ENCODE measurements around the gene DSCAML1.

Gene DSCAML1

DNA sequence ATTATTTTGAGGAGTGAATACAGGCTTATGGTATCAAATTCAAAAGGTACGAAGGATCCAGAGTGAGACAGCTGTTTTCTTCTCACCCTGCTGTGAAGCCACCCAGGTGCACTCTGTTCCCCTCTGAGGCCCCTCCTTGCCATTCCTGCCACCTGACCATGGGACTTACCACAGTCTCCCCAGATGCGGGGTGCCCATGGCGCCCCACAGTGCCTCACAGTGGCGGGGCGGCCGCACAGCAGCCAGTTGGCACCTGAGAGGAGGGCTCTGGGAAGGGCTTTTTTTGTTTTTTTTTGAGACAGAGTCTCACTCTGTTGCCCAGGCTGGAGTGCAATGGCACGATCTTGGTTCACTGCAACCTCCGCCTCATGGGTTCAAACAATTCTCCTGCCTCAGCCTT is 317.6 kb downstream of the DSCAML1 start:
- DNase-seq (ENCODE audit: extremely low read depth in 1 of 2, low read depth in 1 of 2), result no peak

DNA sequence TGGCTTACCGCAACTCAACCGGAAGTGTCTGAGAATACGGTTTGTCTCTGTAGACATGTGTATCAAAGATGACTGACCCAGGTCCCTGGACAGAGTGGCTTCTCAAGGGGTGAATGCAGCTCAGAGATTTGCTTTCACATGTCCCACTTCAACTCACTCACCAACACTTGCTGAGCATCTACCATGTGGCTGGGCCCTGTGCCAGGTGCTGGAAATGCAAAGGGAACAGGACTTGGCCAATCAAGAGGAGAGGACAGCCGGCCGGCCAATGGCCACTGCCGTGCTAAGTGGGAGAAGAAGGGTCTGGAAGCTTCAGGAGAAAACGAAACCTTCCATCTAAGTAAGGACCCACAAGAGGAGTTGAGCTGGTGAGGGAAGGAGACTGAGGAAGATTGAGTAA is 318.1 kb downstream of the DSCAML1 start:
- DNase-seq (ENCODE audit: extremely low read depth in 1 of 2, low read depth in 1 of 2), result no peak

DNA sequence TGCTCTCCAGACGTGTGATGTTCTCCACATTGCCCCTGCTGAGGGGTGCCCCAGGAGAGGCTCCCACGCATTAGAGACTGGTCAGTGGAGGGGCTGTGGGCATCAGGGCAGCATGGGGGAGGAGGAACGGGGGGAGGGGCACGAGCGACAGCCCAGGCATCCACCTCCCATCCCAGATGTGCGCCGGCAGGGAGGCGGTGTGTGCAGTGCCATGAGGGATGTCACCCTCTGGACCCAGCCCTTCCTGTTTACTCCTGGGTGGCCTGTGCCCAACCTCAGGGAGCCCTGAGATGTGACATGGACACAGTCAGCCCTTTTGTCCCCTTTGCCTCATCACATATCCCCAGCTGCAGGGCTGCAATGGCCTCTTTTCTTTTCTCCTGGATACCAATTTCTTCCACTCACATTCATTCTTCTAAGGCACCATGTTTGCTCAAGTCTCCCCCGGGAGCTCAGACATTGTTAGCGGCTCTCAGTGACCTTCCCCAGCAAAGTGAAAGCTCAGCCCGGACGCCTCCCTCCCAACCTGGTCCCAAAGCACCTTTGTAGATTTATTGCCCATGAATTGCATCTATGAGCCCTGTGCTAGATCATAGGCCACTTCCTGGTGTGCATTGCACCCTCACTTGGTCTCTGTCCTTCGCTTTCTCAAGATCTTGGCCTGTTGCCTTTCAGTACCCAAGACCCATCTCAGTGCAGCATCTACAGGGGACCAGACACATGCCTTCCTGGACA is 318.7 kb downstream of the DSCAML1 start:
- no peak for DNase-seq (ENCODE audit: extremely low read depth in 1 of 2, low read depth in 1 of 2)

DNA sequence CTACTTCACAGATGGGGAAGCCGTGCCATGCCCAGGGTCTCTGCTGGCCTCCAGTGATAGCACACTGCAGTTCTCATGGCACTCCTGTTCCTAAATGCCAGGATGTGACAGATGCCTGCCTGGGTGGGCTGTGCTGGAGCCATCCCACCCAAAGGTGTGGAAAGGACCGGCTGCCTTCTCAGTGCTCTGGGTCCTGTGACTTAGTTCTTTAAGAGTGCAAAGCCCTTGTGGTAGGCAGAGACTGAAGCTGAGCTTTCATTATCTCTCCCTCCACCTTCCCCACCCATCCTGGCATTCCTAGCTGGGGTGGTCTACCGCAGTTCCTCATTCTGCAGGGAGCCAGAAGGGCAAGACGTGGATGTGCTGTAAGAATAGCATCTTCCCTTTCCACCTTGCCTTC is 319.3 kb downstream of the DSCAML1 start:
- DNase-seq (ENCODE audit: extremely low read depth in 1 of 2, low read depth in 1 of 2), result no peak

DNA sequence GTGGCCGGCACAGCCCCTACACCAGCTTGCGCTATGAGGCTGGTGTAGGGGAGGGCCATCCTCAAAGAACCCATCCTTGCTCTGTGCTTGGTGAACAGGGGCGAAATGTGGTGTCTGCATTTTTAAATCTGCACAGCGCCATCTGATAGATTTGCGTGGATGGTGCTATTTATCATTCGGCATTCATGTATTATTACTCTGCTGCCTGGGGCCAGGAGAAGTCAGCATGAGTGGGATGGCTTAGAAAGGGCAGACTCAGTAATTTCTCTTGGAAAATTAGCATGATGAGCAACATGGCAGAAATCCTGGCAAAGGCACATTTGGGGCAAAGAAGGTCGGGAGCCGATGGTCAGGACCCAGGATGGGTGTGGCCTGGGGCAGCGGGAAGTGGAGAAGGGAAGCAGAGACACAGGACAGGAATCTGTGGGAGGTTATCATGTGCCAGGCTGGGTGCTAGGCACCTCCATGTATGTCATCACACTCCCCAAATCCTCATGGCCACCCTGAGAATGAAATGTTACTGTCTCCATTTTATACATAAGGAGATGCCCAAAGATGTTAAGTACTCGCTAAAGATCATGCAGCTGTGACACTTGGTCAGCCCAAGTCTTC is 320.4 kb downstream of the DSCAML1 start:
- DNase-seq (ENCODE audit: extremely low read depth in 1 of 2, low read depth in 1 of 2), result no peak

DNA sequence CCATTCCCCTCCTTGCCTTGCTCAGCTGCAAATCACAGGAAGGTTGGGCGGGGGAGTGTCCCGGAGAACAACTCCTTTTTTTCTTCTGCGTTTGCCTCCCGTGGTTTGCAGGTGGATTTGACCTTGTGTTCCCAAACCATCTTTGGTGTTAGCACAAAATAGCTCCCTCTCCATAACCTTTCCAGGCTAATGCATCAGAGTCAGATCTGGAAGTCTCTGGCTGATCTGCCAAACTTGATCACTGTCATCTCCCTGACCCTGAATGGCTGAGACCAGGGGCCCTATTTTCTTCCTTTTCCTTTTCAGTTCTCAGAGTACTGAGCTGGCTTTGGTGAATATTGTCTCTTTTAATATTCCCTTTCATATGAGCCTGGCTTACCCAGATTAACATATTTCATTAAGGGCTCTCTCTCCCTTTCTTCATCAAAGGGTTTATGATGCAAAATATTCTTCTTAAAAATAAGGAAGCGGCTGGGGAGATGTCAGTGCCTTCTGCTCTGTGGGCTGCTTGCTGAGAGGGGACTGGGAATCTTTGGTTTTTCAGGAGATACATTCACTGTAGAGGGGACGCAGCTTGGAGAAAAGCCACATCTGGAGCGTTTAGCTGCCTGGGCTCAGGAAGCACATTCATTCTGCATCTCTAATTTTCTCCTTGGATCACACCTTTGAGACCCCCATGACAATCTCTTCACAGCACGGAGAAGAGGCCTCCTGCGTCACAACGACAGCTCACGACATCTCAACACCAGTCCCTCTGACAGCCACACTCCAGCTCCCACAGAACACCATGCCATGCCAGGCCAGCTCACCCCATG is 321.1 kb downstream of the DSCAML1 start:
- no peak for DNase-seq (ENCODE audit: extremely low read depth in 1 of 2, low read depth in 1 of 2)

DNA sequence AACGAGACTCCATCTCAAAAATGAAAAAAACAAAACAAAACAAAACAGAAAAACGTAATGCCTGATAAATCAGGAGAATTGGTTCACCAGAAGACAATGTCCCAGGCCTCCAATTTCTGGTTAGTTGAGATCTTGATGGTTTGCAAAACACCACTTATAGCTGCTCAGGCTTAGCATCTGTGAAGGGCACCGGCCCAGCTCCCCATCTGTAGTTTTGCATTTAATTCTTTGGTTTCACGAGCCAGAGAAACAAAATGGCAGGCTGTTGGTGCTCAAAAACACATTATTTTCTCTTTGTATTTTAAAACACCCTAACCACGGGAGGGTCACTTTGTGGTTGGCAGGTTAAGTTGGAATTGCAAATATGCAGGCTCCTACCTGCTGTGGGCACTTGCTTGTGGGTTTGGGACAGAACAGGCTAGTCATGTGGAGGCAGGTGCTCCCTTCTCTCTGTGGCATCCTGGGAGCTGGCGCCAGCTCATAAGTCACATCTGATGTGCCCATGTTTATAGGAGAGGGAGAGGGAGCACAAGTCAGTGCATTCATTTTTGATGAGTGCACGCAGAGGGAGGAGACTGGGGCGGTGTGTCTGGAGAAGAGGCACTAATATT is 323.4 kb downstream of the DSCAML1 start:
- no peak for DNase-seq (ENCODE audit: extremely low read depth in 1 of 2, low read depth in 1 of 2)

DNA sequence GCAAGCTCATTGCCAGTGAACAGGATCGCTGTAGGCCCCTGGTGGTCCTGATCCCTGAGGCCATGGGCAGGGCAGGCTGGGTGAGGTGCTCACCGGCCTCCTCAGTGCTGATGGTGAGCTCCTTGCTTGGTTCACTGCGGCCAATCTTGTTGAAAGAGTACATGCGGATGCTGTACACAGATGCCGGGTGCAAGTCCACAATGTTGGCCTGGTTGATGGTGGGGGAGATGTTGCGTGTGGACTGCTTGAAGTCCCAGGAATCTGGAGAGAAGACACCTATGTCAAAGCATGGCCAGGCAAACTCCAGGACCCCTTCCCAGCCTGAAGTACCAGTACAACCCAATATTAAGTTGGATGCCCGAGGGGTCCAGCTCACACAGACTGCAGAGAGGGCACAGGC is 325.2 kb downstream of the DSCAML1 start:
- no peak for DNase-seq (ENCODE audit: extremely low read depth in 1 of 2, low read depth in 1 of 2)

DNA sequence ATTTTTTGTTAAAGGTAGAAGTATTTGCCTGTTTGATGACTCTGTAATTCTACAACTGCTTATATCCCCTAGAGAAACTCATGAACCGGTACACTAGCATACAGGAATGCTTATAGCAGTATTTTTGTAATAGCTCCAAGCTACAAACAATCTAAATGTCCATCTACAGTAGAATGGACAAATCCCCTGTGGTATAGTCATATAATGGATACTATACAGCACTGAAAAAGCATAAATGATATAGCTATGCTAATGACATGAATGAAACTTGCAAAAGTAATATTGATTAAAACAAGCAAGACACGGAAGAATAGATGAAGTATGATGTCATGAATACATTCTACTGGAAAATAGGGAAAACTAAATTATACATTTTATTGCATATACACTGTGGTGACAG is 326.4 kb downstream of the DSCAML1 start:
- no peak for DNase-seq (ENCODE audit: extremely low read depth in 1 of 2, low read depth in 1 of 2)

DNA sequence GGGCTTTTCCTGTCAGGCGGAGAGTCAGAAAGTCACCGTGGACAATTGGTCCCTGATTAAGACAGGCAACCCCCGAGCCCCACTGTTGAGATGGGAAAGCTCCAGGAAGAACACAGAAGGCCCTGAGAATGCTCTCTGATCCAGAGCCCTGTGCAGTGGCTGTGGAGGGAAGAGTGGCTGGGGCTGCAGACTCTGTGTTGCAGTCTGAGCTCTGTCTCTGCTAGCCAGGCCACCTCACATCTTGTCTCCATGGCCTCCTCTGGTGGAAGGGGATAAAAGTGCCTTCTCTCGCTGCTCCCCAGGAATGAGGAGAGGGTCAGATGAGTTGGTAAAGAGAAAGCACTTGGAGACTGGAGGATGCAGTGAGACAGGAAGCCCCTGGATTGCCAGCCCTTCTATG is 328.1 kb downstream of the DSCAML1 start:
- DNase-seq (ENCODE audit: extremely low read depth in 1 of 2, low read depth in 1 of 2), result no peak

DNA sequence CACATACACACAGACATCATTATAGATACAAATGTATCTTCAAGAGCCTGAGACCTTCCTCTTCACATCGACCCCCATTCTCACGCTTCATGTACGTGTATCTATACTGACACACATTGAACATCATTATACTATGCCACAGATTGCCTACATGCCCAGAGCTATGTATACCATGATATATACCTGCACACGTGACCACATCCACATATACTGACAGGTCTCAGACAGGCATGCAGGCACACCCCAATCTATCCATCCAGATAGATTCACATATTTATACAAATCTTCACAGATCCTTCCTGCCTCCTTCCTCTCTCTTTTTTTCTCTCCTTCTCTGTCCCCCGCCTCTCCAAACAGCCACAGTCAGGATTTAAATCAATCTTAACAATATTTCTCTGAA is 329.2 kb downstream of the DSCAML1 start:
- DNase-seq (ENCODE audit: extremely low read depth in 1 of 2, low read depth in 1 of 2), result no peak

DNA sequence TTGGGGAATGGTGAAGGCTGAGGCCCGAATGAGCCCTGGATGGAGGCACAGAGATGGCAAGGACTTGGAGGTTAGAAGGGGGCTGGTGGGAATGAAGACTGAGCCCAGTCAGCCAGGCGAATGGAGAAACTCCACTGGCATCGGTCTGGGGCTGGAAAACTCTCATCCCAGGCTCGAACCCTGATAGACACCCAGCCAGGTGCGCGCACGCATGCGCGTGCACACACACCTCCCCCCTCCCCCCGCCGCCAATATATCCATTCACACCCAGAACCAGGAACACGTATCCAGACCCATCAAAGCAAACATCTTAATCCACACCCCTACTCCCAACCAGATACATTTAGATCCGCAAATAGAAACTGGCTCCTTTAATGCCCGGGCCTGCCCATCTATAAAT is 330.1 kb downstream of the DSCAML1 start:
- DNase-seq (ENCODE audit: extremely low read depth in 1 of 2, low read depth in 1 of 2), result no peak

DNA sequence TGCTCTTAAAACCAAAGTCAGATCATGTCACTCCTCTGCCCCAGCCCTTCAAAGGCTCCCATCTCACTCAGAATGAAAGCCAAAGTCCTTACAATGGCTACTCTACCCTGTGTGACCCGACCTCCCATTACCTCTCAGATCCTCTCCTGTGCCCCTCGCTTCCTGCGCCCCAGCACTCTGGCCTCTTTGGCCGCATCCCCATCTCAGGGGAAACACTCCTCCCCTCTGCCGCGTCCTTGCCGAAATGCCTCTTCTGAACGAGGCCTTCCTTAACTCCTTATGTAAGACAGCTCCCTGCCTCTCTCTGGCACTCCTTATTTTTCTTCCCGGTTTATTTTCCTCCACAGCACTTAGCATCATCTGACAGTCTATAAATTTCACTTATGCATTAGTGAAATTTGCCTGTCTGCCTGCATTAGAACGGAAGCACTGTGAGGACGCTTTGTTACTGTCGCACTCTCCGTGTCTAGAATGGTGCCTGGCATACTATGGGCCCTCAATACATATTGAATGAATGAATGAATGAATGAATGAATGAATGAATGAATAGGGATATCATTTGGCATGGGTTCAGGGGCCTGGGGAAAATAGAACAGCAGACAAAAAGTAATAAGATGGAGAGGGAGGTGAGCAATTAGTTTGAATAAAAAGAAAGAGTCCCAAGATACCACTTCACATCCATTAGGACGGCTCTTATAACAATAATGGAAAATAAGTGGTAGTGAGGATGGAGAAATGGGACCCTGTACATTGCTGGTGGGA is 331.6 kb downstream of the DSCAML1 start:
- no peak for DNase-seq (ENCODE audit: extremely low read depth in 1 of 2, low read depth in 1 of 2)

DNA sequence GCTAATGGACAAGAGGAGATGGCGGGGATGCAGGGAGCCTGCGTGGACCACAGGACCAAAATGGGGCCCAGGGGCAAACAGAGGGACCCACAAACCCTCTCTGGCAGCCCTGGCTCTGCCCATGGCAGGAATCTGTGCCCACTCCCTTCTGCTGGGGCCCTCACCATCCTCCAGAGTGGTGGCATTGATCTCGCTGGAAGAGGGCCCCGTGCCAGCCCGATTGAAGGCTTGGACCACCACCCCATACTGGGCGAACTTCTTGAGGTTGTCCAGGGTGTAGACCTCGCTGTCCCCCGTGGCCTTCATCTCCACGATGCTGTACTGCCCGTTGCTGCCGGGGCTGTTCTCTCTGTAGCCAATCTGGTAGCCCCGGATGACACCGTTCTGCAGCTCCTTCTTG is 332.2 kb downstream of the DSCAML1 start:
- DNase-seq (ENCODE audit: extremely low read depth in 1 of 2, low read depth in 1 of 2), result no peak

DNA sequence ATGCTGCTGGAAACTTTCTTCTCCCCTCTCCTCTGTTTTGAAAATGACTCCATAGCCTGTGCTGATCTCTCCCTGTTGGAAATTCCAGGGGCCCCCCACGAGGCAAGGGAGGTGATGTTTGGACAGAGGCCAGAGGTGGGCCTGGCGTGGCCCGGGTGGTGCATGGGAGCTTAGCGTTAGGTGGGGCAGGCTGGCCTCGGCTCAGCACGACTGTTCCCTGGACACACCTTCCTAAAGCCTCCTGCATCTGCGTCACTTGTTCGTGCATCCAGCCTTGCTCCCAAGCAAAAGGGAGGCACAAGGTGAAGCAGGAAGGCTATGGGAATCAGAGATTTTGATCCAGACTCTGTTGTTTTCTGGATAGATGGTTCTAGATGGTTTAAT is 334.2 kb downstream of the DSCAML1 start:
- no peak for DNase-seq (ENCODE audit: extremely low read depth in 1 of 2, low read depth in 1 of 2)

DNA sequence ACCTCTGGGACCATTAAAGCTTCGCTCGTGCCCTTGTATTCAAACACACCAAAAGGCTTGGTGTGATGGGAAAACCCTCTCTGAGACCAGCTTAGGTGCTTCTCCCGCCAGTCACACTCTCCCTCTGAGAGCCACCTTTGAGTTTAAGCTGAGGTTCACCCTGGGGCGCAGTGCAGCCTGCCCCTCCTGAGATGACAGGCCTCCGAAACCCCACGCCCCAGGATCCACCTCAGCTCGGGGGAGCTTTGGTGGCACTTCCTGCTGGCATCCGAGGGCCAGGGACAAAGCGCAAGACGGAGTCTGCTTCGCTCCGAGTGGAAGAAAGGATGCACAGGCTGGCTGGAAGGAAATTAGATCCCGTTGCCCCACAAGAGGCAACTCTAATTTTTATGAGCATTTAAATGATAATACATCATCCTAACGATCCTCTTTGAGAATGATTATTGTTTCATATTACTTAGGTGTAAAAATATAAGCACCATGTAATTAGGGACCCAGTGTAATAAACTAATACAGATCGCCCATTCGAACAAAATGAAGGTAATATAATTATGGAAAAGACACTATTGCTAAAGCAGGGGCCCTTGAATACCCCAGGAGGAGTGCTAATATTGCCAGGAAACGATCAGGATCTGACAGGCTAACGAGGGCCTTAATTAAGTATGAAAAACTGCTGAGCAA is 334.7 kb downstream of the DSCAML1 start:
- DNase-seq (ENCODE audit: extremely low read depth in 1 of 2, low read depth in 1 of 2), result no peak

DNA sequence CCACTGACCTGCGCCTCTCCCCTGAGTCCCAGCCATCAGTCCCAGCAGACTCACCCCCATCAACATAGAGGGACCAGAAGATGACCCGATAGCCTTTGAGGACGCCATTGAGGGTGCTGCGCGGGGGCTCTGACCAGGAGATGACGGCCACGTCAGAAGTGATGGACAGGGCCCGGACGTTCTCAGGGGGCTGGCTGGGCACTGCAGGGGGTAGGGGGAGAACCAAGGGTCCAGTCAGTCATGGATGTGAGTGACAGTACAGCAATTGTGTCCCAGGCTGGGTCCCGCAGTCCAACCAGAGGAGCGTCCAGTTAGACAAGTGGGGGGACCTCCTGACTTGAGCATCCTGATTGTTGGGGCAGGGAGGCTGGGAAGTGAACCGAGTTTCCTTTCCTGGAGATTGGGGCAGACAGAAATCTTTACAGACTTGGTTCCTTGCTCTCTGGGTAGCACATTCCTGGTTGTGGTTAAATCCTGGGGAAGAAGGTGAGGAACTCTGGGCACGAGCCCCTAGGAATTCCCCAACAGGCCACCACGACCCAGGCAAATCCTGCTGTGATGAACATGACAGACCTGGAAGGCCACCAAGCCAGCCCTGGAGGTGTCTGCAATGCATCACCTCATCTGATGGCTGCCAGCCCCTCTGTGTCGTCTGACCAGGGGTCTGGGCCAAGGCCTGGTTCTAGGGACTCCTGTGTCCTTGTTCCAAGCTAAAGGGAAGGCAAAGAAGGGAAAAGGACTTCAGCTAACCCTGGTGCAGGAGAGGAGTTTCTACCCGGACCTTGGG is 335.4 kb downstream of the DSCAML1 start:
- DNase-seq (ENCODE audit: extremely low read depth in 1 of 2, low read depth in 1 of 2), result no peak

DNA sequence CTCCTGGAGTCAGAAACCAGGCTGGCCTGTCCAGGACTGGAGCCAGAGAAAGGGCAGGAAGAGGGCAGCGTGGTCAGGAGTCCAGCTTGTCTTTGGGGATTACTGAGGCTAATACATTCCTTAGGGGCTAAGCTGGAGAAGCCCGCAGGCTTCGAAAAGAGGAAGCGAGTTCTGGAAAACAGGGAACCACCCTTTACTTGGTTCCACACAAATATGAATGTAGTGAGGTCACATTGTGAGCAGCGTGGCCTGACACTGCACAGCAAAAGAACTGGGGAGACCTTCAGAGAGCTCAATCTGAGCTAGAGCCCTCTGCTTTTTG is 337.1 kb downstream of the DSCAML1 start:
- no peak for DNase-seq (ENCODE audit: extremely low read depth in 1 of 2, low read depth in 1 of 2)

DNA sequence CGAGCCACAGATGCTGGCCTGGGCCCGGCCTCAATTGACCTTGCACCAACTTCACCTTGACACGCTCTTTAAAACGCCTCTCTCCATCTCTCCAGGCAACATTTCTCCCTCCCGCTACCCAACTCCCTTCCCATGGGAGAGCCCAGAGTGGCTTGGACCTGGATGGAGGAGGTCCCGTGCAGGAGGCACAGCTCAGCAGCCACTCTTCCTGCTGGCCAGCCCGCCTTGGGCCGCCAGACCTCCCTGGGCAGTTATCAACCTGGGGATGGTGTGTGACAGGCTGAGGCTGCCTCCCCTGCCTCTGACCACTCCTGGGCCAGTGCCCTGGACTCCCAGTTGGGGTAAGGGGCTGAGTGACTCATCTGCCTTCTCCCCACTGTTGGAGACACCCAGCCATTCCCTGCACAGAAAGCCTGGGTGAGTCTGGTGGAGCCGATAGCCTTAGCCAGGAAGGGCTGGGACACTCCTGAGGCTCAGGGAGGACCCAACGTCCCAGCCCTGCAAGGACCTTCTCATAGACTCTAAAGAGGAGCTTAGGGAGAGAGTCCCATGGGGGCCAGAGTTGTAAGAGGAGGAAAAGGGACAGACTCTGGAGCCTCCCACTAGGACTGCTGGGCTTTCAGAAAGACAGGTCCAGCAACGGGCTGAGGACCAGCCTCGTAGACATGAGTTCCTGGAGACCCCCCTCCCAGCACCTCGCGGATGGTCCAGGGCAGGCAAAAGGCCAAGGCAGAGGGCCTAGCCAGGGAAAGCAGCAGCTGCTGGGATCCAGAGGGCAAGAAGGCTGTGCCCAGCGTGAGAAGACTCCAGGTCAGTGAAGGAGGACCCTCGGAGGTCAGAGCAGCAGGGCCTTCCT is 337.7 kb downstream of the DSCAML1 start:
- DNase-seq (ENCODE audit: extremely low read depth in 1 of 2, low read depth in 1 of 2), result no peak

Data from activated CD8-positive, alpha-beta memory T cell treated with anti-CD3 and anti-CD28 coated beads for 1 hour (primary cell).